SK-N-SH treated with all-trans-retinoic acid at 6 μM for 48 hours (cell line): Measurements from ENCODE around the gene CHST8.
A peak's percentile ranks its signal among the peaks of the same experiment; 100 is the strongest.

Source experiments
- ATAC-seq: fragments of 200-7000 bp; cut with Tn5 transposase; 3 replicates; pipeline ENCODE4 v1.9.1; 2020; ENCODE audit warnings: mild to moderate bottlenecking, moderate library complexity
- ARNTL ChIP-seq: fragments of 450-650 bp; formaldehyde crosslinking; IDR thresholded peaks from 2 replicates; pipeline ENCODE4 v1.5.0; 2020; ENCODE audit warnings: low read depth, mild to moderate bottlenecking, moderate library complexity, borderline replicate concordance
- BACH2 ChIP-seq: fragments of 250-450 bp; sonication (Bioruptor Pico); IDR thresholded peaks from 2 replicates; pipeline ENCODE4 v1.9.0; 2021; ENCODE audit warnings: mild to moderate bottlenecking, borderline replicate concordance
- CSDC2 ChIP-seq: fragments of 250-450 bp; sonication (Bioruptor Pico); IDR thresholded peaks from 2 replicates; pipeline ENCODE4 v1.5.0; 2020; ENCODE audit warnings: mild to moderate bottlenecking, moderate library complexity
- ESRRG ChIP-seq: fragments of 250-450 bp; sonication (Bioruptor Pico); IDR thresholded peaks from 2 replicates; pipeline ENCODE4 v1.6.1; 2021; ENCODE audit warnings: mild to moderate bottlenecking
- GLIS3 ChIP-seq: fragments of 250-450 bp; sonication (Bioruptor Pico); IDR thresholded peaks from 2 replicates; pipeline ENCODE4 v1.5.0; 2020; ENCODE audit warnings: mild to moderate bottlenecking, moderate library complexity
- ISL1 ChIP-seq: fragments of 250-450 bp; sonication (Bioruptor Pico); IDR thresholded peaks from 2 replicates; pipeline ENCODE4 v2.1.2; 2022; ENCODE audit warnings: mild to moderate bottlenecking, moderate library complexity
- OSR1 ChIP-seq: fragments of 250-450 bp; sonication (Bioruptor Pico); IDR thresholded peaks from 2 replicates; pipeline ENCODE4 v1.8.0; 2022; ENCODE audit warnings: moderate library complexity, mild to moderate bottlenecking, inconsistent platforms
- POU6F1 ChIP-seq: fragments of 250-450 bp; sonication (Bioruptor Pico); IDR thresholded peaks from 2 replicates; pipeline ENCODE4 v1.8.0; 2021; ENCODE audit warnings: low read depth, mild to moderate bottlenecking, moderate library complexity, borderline replicate concordance
- PPARA ChIP-seq: fragments of 250-450 bp; sonication (Bioruptor Pico); IDR thresholded peaks from 2 replicates; pipeline ENCODE4 v1.5.0; 2020; ENCODE audit warnings: mild to moderate bottlenecking, borderline replicate concordance
- SNAI2 ChIP-seq: fragments of 250-450 bp; sonication (Bioruptor Pico); IDR thresholded peaks from 2 replicates; pipeline ENCODE4 v1.5.0; 2020; ENCODE audit warnings: mild to moderate bottlenecking, moderate library complexity
- TCF4 ChIP-seq: fragments of 250-450 bp; sonication (Bioruptor Pico); IDR thresholded peaks from 2 replicates; pipeline ENCODE4 v1.8.0; 2021; ENCODE audit warnings: mild to moderate bottlenecking, moderate library complexity, borderline replicate concordance
- TOX ChIP-seq: fragments of 250-450 bp; sonication (Bioruptor Pico); IDR thresholded peaks from 2 replicates; pipeline ENCODE4 v1.8.0; 2021; ENCODE audit warnings: mild to moderate bottlenecking, moderate library complexity, borderline replicate concordance
- ZC3H10 ChIP-seq: fragments of 250-450 bp; sonication (Bioruptor Pico); IDR thresholded peaks from 2 replicates; pipeline ENCODE4 v1.5.1; 2021; ENCODE audit warnings: mild to moderate bottlenecking, moderate library complexity
- ZFP3 ChIP-seq: fragments of 250-450 bp; sonication (Bioruptor Pico); IDR thresholded peaks from 2 replicates; pipeline ENCODE4 v1.5.0; 2020; ENCODE audit warnings: mild to moderate bottlenecking, moderate library complexity
- ZFP30 ChIP-seq: fragments of 450-650 bp; formaldehyde crosslinking; IDR thresholded peaks from 2 replicates; pipeline ENCODE4 v1.5.0; 2022; ENCODE audit warnings: mild to moderate bottlenecking, moderate library complexity
- ZNF565 ChIP-seq: fragments of 450-650 bp; formaldehyde crosslinking; conservative IDR thresholded peaks from 2 replicates; pipeline ENCODE4 v1.5.0; 2020; ENCODE audit warnings: low read depth, mild to moderate bottlenecking, moderate library complexity
- ZNF70 ChIP-seq: fragments of 450-650 bp; formaldehyde crosslinking; IDR thresholded peaks from 2 replicates; pipeline ENCODE4 v1.5.0; 2020; ENCODE audit warnings: mild to moderate bottlenecking, moderate library complexity
- TF ChIP-seq, protein P1 (sequence below): fragments of 250-450 bp; sonication (Bioruptor Pico); IDR thresholded peaks from 2 replicates; pipeline ENCODE4 v1.5.0; 2020; ENCODE audit warnings: mild to moderate bottlenecking, moderate library complexity
- TF ChIP-seq, protein P2 (sequence below): fragments of 250-450 bp; sonication (Bioruptor Pico); IDR thresholded peaks from 2 replicates; pipeline ENCODE4 v1.8.0; 2020; ENCODE audit warnings: mild to moderate bottlenecking, moderate library complexity, borderline replicate concordance
- TF ChIP-seq, protein P3 (sequence below): fragments of 250-450 bp; sonication (Bioruptor Pico); IDR thresholded peaks from 2 replicates; pipeline ENCODE4 v1.5.1; 2020; ENCODE audit warnings: low read depth, mild to moderate bottlenecking, moderate library complexity
- TF ChIP-seq, protein P4 (sequence below): fragments of 250-450 bp; sonication (Bioruptor Pico); IDR thresholded peaks from 2 replicates; pipeline ENCODE4 v1.5.1; 2021; ENCODE audit warnings: mild to moderate bottlenecking, moderate library complexity

CHST8 gene

GRCh38 chr19:33620611-33621010 is 1.1 kb upstream of the CHST8 start (continued):
- TF ChIP-seq POU6F1: no peak
- no peak for TF ChIP-seq ZFP3 (CRISPR knock-in tag)
- no peak for TF ChIP-seq ISL1 (CRISPR knock-in tag)
- no peak for TF ChIP-seq ESRRG
- TF ChIP-seq TCF4 (CRISPR knock-in tag): no peak
- TF ChIP-seq SNAI2 (CRISPR knock-in tag): no peak
- TF ChIP-seq, all 23 proteins: peak for 0

- no peak for TF ChIP-seq OSR1 (CRISPR knock-in tag)
- TF ChIP-seq ZNF565 (CRISPR knock-in tag): no peak
- ATAC-seq: no peak
These were observed 528 bp upstream of the CHST8 start for GRCh38 chr19:33621065-33621785.

GRCh38 chr19:33622505-33622808 is 704 bp downstream of the CHST8 start:
- ATAC-seq: no peak; the same call in 2 of the 3 replicates
- TF ChIP-seq BACH2 (no peak), ARNTL (no peak), ZFP30 (no peak), PPARA (no peak), ZC3H10 (CRISPR knock-in tag) (no peak), POU6F1 (no peak), ZNF70 (CRISPR knock-in tag) (no peak), ZNF565 (CRISPR knock-in tag) (no peak), CSDC2 (CRISPR knock-in tag) (no peak), OSR1 (CRISPR knock-in tag) (no peak), ESRRG (no peak)
- TF ChIP-seq, protein P1, sequence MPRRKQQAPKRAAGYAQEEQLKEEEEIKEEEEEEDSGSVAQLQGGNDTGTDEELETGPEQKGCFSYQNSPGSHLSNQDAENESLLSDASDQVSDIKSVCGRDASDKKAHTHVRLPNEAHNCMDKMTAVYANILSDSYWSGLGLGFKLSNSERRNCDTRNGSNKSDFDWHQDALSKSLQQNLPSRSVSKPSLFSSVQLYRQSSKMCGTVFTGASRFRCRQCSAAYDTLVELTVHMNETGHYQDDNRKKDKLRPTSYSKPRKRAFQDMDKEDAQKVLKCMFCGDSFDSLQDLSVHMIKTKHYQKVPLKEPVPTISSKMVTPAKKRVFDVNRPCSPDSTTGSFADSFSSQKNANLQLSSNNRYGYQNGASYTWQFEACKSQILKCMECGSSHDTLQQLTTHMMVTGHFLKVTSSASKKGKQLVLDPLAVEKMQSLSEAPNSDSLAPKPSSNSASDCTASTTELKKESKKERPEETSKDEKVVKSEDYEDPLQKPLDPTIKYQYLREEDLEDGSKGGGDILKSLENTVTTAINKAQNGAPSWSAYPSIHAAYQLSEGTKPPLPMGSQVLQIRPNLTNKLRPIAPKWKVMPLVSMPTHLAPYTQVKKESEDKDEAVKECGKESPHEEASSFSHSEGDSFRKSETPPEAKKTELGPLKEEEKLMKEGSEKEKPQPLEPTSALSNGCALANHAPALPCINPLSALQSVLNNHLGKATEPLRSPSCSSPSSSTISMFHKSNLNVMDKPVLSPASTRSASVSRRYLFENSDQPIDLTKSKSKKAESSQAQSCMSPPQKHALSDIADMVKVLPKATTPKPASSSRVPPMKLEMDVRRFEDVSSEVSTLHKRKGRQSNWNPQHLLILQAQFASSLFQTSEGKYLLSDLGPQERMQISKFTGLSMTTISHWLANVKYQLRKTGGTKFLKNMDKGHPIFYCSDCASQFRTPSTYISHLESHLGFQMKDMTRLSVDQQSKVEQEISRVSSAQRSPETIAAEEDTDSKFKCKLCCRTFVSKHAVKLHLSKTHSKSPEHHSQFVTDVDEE (CRISPR knock-in tag): no peak
- TF ChIP-seq, protein P2, sequence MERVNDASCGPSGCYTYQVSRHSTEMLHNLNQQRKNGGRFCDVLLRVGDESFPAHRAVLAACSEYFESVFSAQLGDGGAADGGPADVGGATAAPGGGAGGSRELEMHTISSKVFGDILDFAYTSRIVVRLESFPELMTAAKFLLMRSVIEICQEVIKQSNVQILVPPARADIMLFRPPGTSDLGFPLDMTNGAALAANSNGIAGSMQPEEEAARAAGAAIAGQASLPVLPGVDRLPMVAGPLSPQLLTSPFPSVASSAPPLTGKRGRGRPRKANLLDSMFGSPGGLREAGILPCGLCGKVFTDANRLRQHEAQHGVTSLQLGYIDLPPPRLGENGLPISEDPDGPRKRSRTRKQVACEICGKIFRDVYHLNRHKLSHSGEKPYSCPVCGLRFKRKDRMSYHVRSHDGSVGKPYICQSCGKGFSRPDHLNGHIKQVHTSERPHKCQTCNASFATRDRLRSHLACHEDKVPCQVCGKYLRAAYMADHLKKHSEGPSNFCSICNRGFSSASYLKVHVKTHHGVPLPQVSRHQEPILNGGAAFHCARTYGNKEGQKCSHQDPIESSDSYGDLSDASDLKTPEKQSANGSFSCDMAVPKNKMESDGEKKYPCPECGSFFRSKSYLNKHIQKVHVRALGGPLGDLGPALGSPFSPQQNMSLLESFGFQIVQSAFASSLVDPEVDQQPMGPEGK (CRISPR knock-in tag): no peak

- ATAC-seq: peak; percentile 20; the same call in 1 of the 3 replicates
- TF ChIP-seq ZC3H10 (CRISPR knock-in tag) (no peak), ARNTL (no peak), ESRRG (no peak), OSR1 (CRISPR knock-in tag) (no peak)
These were observed 1.2 kb downstream of the CHST8 start for GRCh38 chr19:33622809-33623511.

GRCh38 chr19:33624586-33624985 is 2.8 kb downstream of the CHST8 start:
- ATAC-seq: no peak
- TF ChIP-seq OSR1 (CRISPR knock-in tag): no peak
- no peak for TF ChIP-seq ZFP3 (CRISPR knock-in tag)
- no peak for TF ChIP-seq ARNTL
- TF ChIP-seq, protein P3, sequence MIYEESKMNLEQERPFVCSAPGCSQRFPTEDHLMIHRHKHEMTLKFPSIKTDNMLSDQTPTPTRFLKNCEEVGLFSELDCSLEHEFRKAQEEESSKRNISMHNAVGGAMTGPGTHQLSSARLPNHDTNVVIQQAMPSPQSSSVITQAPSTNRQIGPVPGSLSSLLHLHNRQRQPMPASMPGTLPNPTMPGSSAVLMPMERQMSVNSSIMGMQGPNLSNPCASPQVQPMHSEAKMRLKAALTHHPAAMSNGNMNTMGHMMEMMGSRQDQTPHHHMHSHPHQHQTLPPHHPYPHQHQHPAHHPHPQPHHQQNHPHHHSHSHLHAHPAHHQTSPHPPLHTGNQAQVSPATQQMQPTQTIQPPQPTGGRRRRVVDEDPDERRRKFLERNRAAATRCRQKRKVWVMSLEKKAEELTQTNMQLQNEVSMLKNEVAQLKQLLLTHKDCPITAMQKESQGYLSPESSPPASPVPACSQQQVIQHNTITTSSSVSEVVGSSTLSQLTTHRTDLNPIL: no peak
- TF ChIP-seq, protein P4, sequence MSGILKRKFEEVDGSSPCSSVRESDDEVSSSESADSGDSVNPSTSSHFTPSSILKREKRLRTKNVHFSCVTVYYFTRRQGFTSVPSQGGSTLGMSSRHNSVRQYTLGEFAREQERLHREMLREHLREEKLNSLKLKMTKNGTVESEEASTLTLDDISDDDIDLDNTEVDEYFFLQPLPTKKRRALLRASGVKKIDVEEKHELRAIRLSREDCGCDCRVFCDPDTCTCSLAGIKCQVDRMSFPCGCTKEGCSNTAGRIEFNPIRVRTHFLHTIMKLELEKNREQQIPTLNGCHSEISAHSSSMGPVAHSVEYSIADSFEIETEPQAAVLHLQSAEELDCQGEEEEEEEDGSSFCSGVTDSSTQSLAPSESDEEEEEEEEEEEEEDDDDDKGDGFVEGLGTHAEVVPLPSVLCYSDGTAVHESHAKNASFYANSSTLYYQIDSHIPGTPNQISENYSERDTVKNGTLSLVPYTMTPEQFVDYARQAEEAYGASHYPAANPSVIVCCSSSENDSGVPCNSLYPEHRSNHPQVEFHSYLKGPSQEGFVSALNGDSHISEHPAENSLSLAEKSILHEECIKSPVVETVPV (CRISPR knock-in tag): no peak
- no peak for TF ChIP-seq ZNF565 (CRISPR knock-in tag)
- no peak for TF ChIP-seq GLIS3
- TF ChIP-seq ZNF70 (CRISPR knock-in tag): no peak
- TF ChIP-seq CSDC2 (CRISPR knock-in tag): no peak
- TF ChIP-seq, protein P2 (CRISPR knock-in tag): no peak
- TF ChIP-seq TOX (CRISPR knock-in tag): no peak
